ENCODE data around the gene ZSCAN12. TPM values are rescaled to one million over a fixed set of nuclear protein-coding genes. Genes with fewer than 3 reads are reported as not detected.
"Not testable (repeated sequence)": the region's sequence is repeated elsewhere in the genome, so short reads cannot be mapped to it uniquely, and the experiment has no call there.

The ZSCAN12 gene
- total RNA-seq: 1 to 10 TPM; 2.0 to 2.3 TPM
- polyA plus RNA-seq (2013, experiment 1 of 2): 5.1 TPM
- polyA plus RNA-seq (2013, experiment 2 of 2): 5.4 TPM
- total RNA-seq: 11.7 to 48.6 (median 28.2) reads per million in 172 experiments

DNA sequence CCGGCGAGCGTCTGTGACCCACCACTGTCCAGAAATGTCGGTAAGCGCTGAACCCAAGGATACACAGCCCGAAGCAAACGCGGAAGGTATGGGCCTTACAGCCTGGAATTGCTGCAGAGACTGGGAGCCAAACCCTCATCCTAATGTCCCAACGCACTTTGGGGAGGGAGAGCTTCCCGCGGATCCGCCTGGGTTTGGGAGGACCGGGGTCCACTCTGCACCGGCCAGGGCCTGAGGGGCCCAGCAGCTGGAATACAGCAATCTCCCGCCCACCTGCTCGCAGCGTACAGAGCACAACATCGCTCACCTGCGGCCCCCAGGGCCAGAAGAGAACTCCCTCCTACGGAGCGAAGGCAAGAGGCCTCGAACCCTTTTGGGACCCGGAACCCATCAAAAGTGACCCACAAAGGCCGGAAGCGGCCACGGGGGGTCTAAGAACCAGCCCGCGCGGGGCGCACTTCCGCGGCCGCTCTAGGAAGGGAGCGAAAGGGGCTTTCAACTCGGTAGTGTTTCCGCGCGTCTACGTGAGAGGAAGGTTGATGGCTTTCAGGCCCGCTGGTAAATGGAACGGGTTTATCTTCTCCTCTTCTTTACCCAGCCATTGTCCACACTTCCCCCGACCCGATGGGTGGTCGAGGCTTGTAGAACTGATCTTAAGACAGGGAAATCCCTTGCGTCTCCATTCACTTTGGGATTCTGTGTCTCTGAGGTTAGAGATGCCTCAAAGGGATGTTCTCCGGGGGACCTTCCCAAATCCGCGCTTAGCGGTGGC, at the start of gene ZSCAN12:
Gene ZSCAN12 (minus strand): TSS at position 398 of the 772 bp plus-strand sequence. CDS start 1,342 bp downstream, outside the sequence.
- Mint-ChIP-seq H3K27me3 (peaks cover 32% of the 10 kb centered on the region), H3K9me3 (peaks cover 2% of the 10 kb centered on the region), H3K36me3 (ENCODE audit: low read depth) (peaks cover 52% of the 10 kb centered on the region), H3K4me1 (ENCODE audit: low read depth) (peaks cover 55% of the 10 kb centered on the region), H3K4me3 (peak within 1 kb of the TSS; percentile 97), H3K27ac (peak within 1 kb of the TSS; percentile 86)
- DNase-seq (peak; percentile 70 to 90 (median 82)), ATAC-seq (ENCODE audit: poor library complexity) (peak; percentile 92)
- TF ChIP-seq, protein P1, sequence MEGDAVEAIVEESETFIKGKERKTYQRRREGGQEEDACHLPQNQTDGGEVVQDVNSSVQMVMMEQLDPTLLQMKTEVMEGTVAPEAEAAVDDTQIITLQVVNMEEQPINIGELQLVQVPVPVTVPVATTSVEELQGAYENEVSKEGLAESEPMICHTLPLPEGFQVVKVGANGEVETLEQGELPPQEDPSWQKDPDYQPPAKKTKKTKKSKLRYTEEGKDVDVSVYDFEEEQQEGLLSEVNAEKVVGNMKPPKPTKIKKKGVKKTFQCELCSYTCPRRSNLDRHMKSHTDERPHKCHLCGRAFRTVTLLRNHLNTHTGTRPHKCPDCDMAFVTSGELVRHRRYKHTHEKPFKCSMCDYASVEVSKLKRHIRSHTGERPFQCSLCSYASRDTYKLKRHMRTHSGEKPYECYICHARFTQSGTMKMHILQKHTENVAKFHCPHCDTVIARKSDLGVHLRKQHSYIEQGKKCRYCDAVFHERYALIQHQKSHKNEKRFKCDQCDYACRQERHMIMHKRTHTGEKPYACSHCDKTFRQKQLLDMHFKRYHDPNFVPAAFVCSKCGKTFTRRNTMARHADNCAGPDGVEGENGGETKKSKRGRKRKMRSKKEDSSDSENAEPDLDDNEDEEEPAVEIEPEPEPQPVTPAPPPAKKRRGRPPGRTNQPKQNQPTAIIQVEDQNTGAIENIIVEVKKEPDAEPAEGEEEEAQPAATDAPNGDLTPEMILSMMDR (IDR thresholded peaks at IDR 0.05): peak; percentile 70
- Histone ChIP-seq H3K9me3 (ENCODE audit: control insufficient read depth in 1 of 2, insufficient read depth in 1 of 2, low read length in 2 of 2) (no peaks in the 10 kb centered on the region), H3K27ac (ENCODE audit: low read depth in 1 of 2, low read length in 2 of 2) (peak within 1 kb of the TSS; percentile 23 to 49), H3K4me1 (ENCODE audit: insufficient read depth, low read length) (peaks cover 20% of the 10 kb centered on the region), H3K4me3 (ENCODE audit: low read length) (peak within 1 kb of the TSS; percentile 69), H3K36me3 (ENCODE audit: insufficient read depth, low read length) (peaks cover 13% of the 10 kb centered on the region), H3K27me3 (ENCODE audit: control insufficient read depth in 1 of 2, insufficient read depth in 2 of 2, low read length in 2 of 2) (no peaks in the 10 kb centered on the region)
- ChIA-PET CTCF (interaction anchor here (0.8 to 2.6 kb wide), 4 partner anchors 43 to 66 kb away, joined by 3 to 5 read pairs (median 3); partner anchors contain the start of gene ZSCAN23), POLR2A (interaction anchor here (0.8 to 2.2 kb wide), 7 partner anchors 16 to 920 kb away, joined by 3 to 14 read pairs (median 4); partner anchors contain the start of genes ZKSCAN4, ZKSCAN8, ZSCAN23 and ZSCAN26)
- intact Hi-C loops (cut with DNase I, micrococcal nuclease): loop anchor here (1.0 to 5.0 kb wide), 11 partner anchors 43 to 267 kb away; partner anchors contain the start of genes ZKSCAN4 (in 2 of the 2), ZSCAN23 (in 2 of the 2), ZKSCAN3 (in 1 of the 2) and ZSCAN26 (in 1 of the 2)

DNA sequence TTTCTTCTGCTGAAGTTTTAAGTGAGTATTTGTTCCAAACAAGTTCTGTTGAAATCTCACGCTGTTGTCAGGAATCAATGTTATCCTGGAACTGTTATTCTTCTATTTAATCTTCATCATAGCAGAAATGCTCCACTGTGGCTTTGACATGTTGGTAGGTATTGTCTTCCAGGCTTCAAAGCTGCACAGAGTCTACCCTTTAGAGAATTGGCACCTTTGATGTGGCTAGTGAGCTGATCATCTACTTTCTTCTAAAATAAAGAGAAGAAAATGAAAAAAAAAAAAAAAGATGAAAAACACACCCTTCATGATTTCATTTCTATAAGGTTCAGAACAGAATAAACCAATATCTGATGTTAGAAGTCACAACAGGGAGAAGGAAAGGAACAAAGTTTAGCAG, 49.5 kb upstream of the ZSCAN12 start:
- POLR2A ChIA-PET: interaction anchor here (0.6 kb wide), 1 partner anchor 618 kb away, joined by 4 read pairs; no protein-coding TSS in a partner anchor
- Mint-ChIP-seq H3K27ac (peak overlapping the region; percentile 25), H3K4me3 (peak overlapping the region; percentile 54), H3K9me3 (peaks cover 3% of the 10 kb centered on the region), H3K4me1 (ENCODE audit: low read depth) (peaks cover 25% of the 10 kb centered on the region), H3K36me3 (ENCODE audit: low read depth) (no peaks in the 10 kb centered on the region), H3K27me3 (peaks cover 38% of the 10 kb centered on the region)
- peaks cover 6% of the 10 kb centered on the region for H3K4me1 ChIP-seq (ENCODE audit: insufficient read depth, low read length)
- H3K27me3 ChIP-seq (ENCODE audit: control insufficient read depth in 1 of 2, insufficient read depth in 2 of 2, low read length in 2 of 2): peaks cover 19 to 21% of the 10 kb centered on the region in 2 experiments
- intact Hi-C loops (cut with DNase I, micrococcal nuclease): loop anchor here (5.0 to 10.0 kb wide), 4 partner anchors 88 to 974 kb away; partner anchors contain the start of genes ZNF184 (in 1 of the 2) and ZSCAN31 (in 1 of the 2)
- ATAC-seq (ENCODE audit: poor library complexity) (peak; percentile 89), DNase-seq (peak in 5 of 14 experiments; percentile 17 to 70 (median 29))
- CTCF ChIA-PET: interaction anchor here (1.4 kb wide), 1 partner anchor 93 kb away, joined by 4 read pairs; no protein-coding TSS in a partner anchor
- TF ChIP-seq, protein P1 (IDR thresholded peaks at IDR 0.05): no peak
- H3K27ac ChIP-seq (ENCODE audit: low read depth in 1 of 2, low read length in 2 of 2): no peak overlapping the region
- no peaks in the 10 kb centered on the region for H3K36me3 ChIP-seq (ENCODE audit: insufficient read depth, low read length)
- peaks cover 0 to 6% of the 10 kb centered on the region in 2 experiments for H3K9me3 ChIP-seq (ENCODE audit: control insufficient read depth in 1 of 2, insufficient read depth in 1 of 2, low read length in 2 of 2)
- H3K4me3 ChIP-seq (ENCODE audit: low read length): no peak overlapping the region

DNA sequence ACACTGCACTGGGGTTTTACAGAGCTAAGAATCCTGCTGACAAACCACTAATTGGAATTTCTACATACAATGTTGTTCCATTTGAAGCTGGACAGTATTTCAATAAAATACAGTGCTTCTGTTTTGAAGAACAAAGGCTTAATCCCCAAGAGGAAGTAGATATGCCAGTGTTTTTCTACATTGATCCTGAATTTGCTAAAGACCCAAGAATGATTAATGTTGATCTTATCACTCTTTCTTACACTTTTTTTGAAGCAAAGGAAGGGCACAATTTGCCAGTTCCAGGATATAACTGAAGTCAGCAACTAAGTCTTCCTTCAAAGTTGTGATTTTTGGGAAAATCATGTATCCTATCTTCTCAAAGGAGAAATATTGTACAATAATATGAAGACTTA, 48.0 kb upstream of the ZSCAN12 start:
- Mint-ChIP-seq H3K4me1 (ENCODE audit: low read depth) (peaks cover 40% of the 10 kb centered on the region), H3K27me3 (peaks cover 38% of the 10 kb centered on the region)
- H3K4me1 ChIP-seq (ENCODE audit: insufficient read depth, low read length): peaks cover 18% of the 10 kb centered on the region
- H3K9me3 Mint-ChIP-seq; H3K4me3 Mint-ChIP-seq; H3K4me3 ChIP-seq (ENCODE audit: low read length); CTCF ChIA-PET; H3K36me3 ChIP-seq (ENCODE audit: insufficient read depth, low read length); H3K36me3 Mint-ChIP-seq (ENCODE audit: low read depth); DNase-seq; H3K27ac ChIP-seq (ENCODE audit: low read depth in 1 of 2, low read length in 2 of 2); ATAC-seq (ENCODE audit: poor library complexity); H3K27ac Mint-ChIP-seq: not testable (repeated sequence)
- POLR2A ChIA-PET: interaction anchor here (0.6 to 0.7 kb wide), 2 partner anchors 42 to 103 kb away, joined by 3 read pairs; no protein-coding TSS in a partner anchor
- intact Hi-C loops (cut with DNase I, micrococcal nuclease): loop anchor here (5.0 to 10.0 kb wide), 4 partner anchors 90 to 973 kb away; partner anchors contain the start of genes ZNF184 (in 1 of the 2) and ZSCAN31 (in 1 of the 2)
- H3K27me3 ChIP-seq (ENCODE audit: control insufficient read depth in 1 of 2, insufficient read depth in 2 of 2, low read length in 2 of 2): peaks cover 19 to 23% of the 10 kb centered on the region in 2 experiments
- H3K9me3 ChIP-seq (ENCODE audit: control insufficient read depth in 1 of 2, insufficient read depth in 1 of 2, low read length in 2 of 2): peaks cover 0 to 14% of the 10 kb centered on the region in 2 experiments
